Suppressor macrophage (primary cell): ENCODE data around the gene NBAS.
"Not testable (repeated sequence)": the region's sequence is repeated elsewhere in the genome, so short reads cannot be mapped to it uniquely, and the experiment has no call there.

Experiments
- DNase-seq, 4 experiments: peaks; one replicate each; pipeline ENCODE4 v3.0.0-alpha.2; 2020 to 2022

Gene NBAS

GRCh38 chr2:15253247-15253646 lies 307.9 kb downstream of the NBAS start:
- no peak for DNase-seq

- DNase-seq: peak in 3 of 4 experiments; percentile 4 to 6 (median 4)
Measured at GRCh38 chr2:15251753-15252152, 309.4 kb downstream of the NBAS start.

- not testable (repeated sequence) for DNase-seq
Measured at GRCh38 chr2:15250946-15251345, 310.2 kb downstream of the NBAS start.

GRCh38 chr2:15246870-15247269 lies 314.3 kb downstream of the NBAS start:
- no peak for DNase-seq

- DNase-seq: no peak
Measured at GRCh38 chr2:15243762-15244161, 317.4 kb downstream of the NBAS start.

- DNase-seq: peak in 2 of 4 experiments; percentile 2 to 19
Measured at GRCh38 chr2:15242936-15243461, 318.1 kb downstream of the NBAS start.

GRCh38 chr2:15241929-15242328 lies 319.2 kb downstream of the NBAS start:
- DNase-seq: no peak

GRCh38 chr2:15241201-15241600 lies 319.9 kb downstream of the NBAS start:
- DNase-seq: no peak

GRCh38 chr2:15238028-15238427 lies 323.1 kb downstream of the NBAS start:
- DNase-seq: peak in 1 of 4 experiments; percentile 4

- no peak for DNase-seq
Measured at GRCh38 chr2:15230599-15231192, 330.4 kb downstream of the NBAS start.

- peak; percentile 23 to 71 (median 56) for DNase-seq
Measured at GRCh38 chr2:15226661-15227060, 334.5 kb downstream of the NBAS start.

GRCh38 chr2:15225131-15225530 lies 336.0 kb downstream of the NBAS start:
- no peak for DNase-seq

GRCh38 chr2:15224641-15225040 lies 336.5 kb downstream of the NBAS start:
- DNase-seq: no peak

- DNase-seq: peak; percentile 19 to 84 (median 55)
Measured at GRCh38 chr2:15223887-15224286, 337.2 kb downstream of the NBAS start.

GRCh38 chr2:15222856-15223255 lies 338.3 kb downstream of the NBAS start:
- DNase-seq: no peak

GRCh38 chr2:15220603-15221002 lies 340.5 kb downstream of the NBAS start:
- no peak for DNase-seq

- DNase-seq: no peak
Measured at GRCh38 chr2:15218423-15219086, 342.6 kb downstream of the NBAS start.

GRCh38 chr2:15212249-15212648 lies 348.9 kb downstream of the NBAS start:
- DNase-seq: no peak

GRCh38 chr2:15210542-15210941 lies 350.6 kb downstream of the NBAS start:
- DNase-seq: not testable (repeated sequence)

GRCh38 chr2:15206419-15206818 lies 354.7 kb downstream of the NBAS start:
- DNase-seq: no peak

GRCh38 chr2:15205562-15205961 lies 355.6 kb downstream of the NBAS start:
- peak in 2 of 4 experiments; percentile 7 to 10 for DNase-seq

GRCh38 chr2:15201009-15201408 lies 360.1 kb downstream of the NBAS start:
- no peak for DNase-seq

GRCh38 chr2:15200581-15200980 lies 360.6 kb downstream of the NBAS start:
- DNase-seq: no peak

- DNase-seq: no peak
Measured at GRCh38 chr2:15198051-15198450, 363.1 kb downstream of the NBAS start.
